ENCODE results near the gene B2M. TPM values are rescaled to one million over a fixed set of nuclear protein-coding genes. Genes with fewer than 3 reads are reported as not detected.

B2M gene
- 1,000 to 10,000 TPM; 1,151 to 3,314 (median 1,975) TPM for total RNA-seq

- TF ChIP-seq POLR2A (IDR thresholded peaks at IDR 0.05) (peak; percentile 99), CTCF (IDR thresholded peaks at IDR 0.05) (peak in 1 of 4 experiments; percentile 5), POLR2AphosphoS5 (IDR thresholded peaks at IDR 0.05) (peak; percentile 100), EP300 (IDR thresholded peaks at IDR 0.05) (no peak)
- WGBS, 2 donors (ENCODE audit: low coverage in 1 of 2), result 0 to 1% methylated on average over 16 to 21 of the region's 37 CpGs
Measured at GRCh38 chr15:44711096-44711742, at the start of gene B2M, which contains the start of gene PATL2. Gene B2M, plus strand, starts transcription at chr15:44711517. Its CDS starts 30 bp downstream, at chr15:44711547. Gene PATL2, minus strand, starts transcription at chr15:44711323. Its CDS starts 34,833 bp downstream, at chr15:44676490.

GRCh38 chr15:44661576-44661975 is 49.7 kb upstream of the B2M start:
- H3K36me3 ChIP-seq, result peaks cover 0 to 36% of the 10 kb centered on the region in 2 donors
- H3K9me3 ChIP-seq, result no peaks in the 10 kb centered on the region
- peaks cover 5 to 26% (median 8%) of the 10 kb centered on the region in 3 donors for H3K4me1 ChIP-seq
- H3K27ac ChIP-seq, result peak overlapping the region in 1 of 4 donors; percentile 95
- TF ChIP-seq POLR2AphosphoS5 (IDR thresholded peaks at IDR 0.05) (no peak), EP300 (IDR thresholded peaks at IDR 0.05) (no peak), POLR2A (IDR thresholded peaks at IDR 0.05) (no peak), CTCF (IDR thresholded peaks at IDR 0.05) (no peak)
- ATAC-seq, result no peak
- H3K27me3 ChIP-seq, result no peaks in the 10 kb centered on the region
- no peak overlapping the region for H3K4me3 ChIP-seq

More at GRCh38 chr15:44711096-44711742, at the start of gene B2M, which contains the start of gene PATL2:
- H3K9me3 ChIP-seq, result no peaks in the 10 kb centered on the region
- peaks cover 0 to 42% (median 12%) of the 10 kb centered on the region in 3 donors for H3K4me1 ChIP-seq
- peak within 1 kb of the TSS; percentile 97 to 99 (median 98) for H3K27ac ChIP-seq
- peak; percentile 98 for ATAC-seq
- peak within 1 kb of the TSS; percentile 83 to 84 for H3K4me3 ChIP-seq
- H3K27me3 ChIP-seq, result no peaks in the 10 kb centered on the region
- peaks cover 0 to 14% of the 10 kb centered on the region in 2 donors for H3K36me3 ChIP-seq

GRCh38 chr15:44662478-44663409 is 48.6 kb upstream of the B2M start:
- Histone ChIP-seq H3K36me3 (peaks cover 0 to 25% of the 10 kb centered on the region in 2 donors), H3K27me3 (no peaks in the 10 kb centered on the region), H3K4me1 (peaks cover 5 to 26% (median 8%) of the 10 kb centered on the region in 3 donors), H3K4me3 (peak overlapping the region; percentile 73 to 99), H3K9me3 (no peaks in the 10 kb centered on the region), H3K27ac (peak overlapping the region; percentile 86 to 99 (median 96))
- ATAC-seq, result peak; percentile 71
- WGBS, 2 donors (ENCODE audit: low coverage in 1 of 2), result 7 to 25% methylated on average over 13 to 18 of the region's 34 CpGs
- TF ChIP-seq CTCF (IDR thresholded peaks at IDR 0.05), result no peak
- TF ChIP-seq POLR2AphosphoS5 (IDR thresholded peaks at IDR 0.05), result no peak
- TF ChIP-seq POLR2A (IDR thresholded peaks at IDR 0.05), result no peak
- no peak for TF ChIP-seq EP300 (IDR thresholded peaks at IDR 0.05)

GRCh38 chr15:44663410-44664308 is 47.7 kb upstream of the B2M start, which contains the start of gene SPG11:
Gene SPG11, minus strand, starts transcription at chr15:44663662. Its CDS starts 15 bp downstream, at chr15:44663647.
- peak; percentile 97 for ATAC-seq
- TF ChIP-seq CTCF (IDR thresholded peaks at IDR 0.05) (peak; percentile 86 to 97 (median 96)), POLR2AphosphoS5 (IDR thresholded peaks at IDR 0.05) (peak; percentile 99), POLR2A (IDR thresholded peaks at IDR 0.05) (peak; percentile 94 to 95), EP300 (IDR thresholded peaks at IDR 0.05) (no peak)
- Histone ChIP-seq H3K4me3 (peak within 1 kb of the TSS; percentile 73 to 99), H3K4me1 (peaks cover 5 to 26% (median 8%) of the 10 kb centered on the region in 3 donors), H3K27ac (peak within 1 kb of the TSS; percentile 86 to 99 (median 96)), H3K27me3 (no peaks in the 10 kb centered on the region), H3K9me3 (no peaks in the 10 kb centered on the region), H3K36me3 (peaks cover 0 to 16% of the 10 kb centered on the region in 2 donors)
- 37 to 49% methylated on average over 5 to 9 of the region's 53 CpGs for WGBS, 2 donors (ENCODE audit: low coverage in 1 of 2)
